Esophagus muscularis mucosa (tissue), 4 donors: ENCODE results near the gene DENND1B. TPM values are rescaled to one million over a fixed set of nuclear protein-coding genes. Genes with fewer than 3 reads are reported as not detected.

Experiments
- DNase-seq: peaks from one replicate; pipeline ENCODE4 v3.0.0-alpha.2; 2017; ENCODE audit errors: extremely low spot score
- H3K27ac ChIP-seq, 4 donors: fragments of 200-600 bp; sonication (generic); replicated peaks in 1 of 4; 1 replicate in 3 of 4; 2 replicates in 1 of 4; pipeline ENCODE4 v1.5.1; 2016 to 2019; ENCODE audit warnings: mild to moderate bottlenecking in 1 of 4
- H3K27me3 ChIP-seq, 4 donors: fragments of 200-600 bp; sonication (generic); one replicate each; pipeline versions ENCODE4 v1.5.1 to v1.6.0; 2016 to 2019
- H3K36me3 ChIP-seq, 4 donors: fragments of 200-600 bp; sonication (generic); one replicate each; pipeline ENCODE4 v1.5.1; 2016 to 2019
- H3K4me1 ChIP-seq, 4 donors: fragments of 200-600 bp; sonication (generic); one replicate each; pipeline ENCODE4 v1.5.1; 2016 to 2019
- H3K4me3 ChIP-seq, 4 donors: fragments of 200-600 bp; sonication (generic); 1 replicate in 2 of 4; 2 replicates in 2 of 4; pipeline ENCODE4 v1.5.1; 2016 to 2019; ENCODE audit warnings: mild to moderate bottlenecking in 4 of 4, moderate library complexity in 1 of 4
- H3K9me3 ChIP-seq, 4 donors: fragments of 200-600 bp; sonication (generic); 1 replicate in 3 of 4; 2 replicates in 1 of 4; pipeline ENCODE4 v1.5.1; 2016 to 2019
- CTCF ChIP-seq, 3 experiments: fragments of 200-600 bp in 2 of 3; fragments of 450-650 bp in 1 of 3; sonication (generic) in 2 of 3; IDR thresholded peaks; one replicate each; pipeline ENCODE4 v1.5.1; 2017 to 2019; ENCODE audit warnings: antibody characterized with exemption in 3 of 3, mild to moderate bottlenecking in 2 of 3, moderate library complexity in 1 of 3
- EP300 ChIP-seq: sonication (generic); formaldehyde crosslinking; IDR thresholded peaks from one replicate; pipeline ENCODE4 v1.6.1; 2017; ENCODE audit warnings: antibody characterized with exemption
- POLR2A ChIP-seq: fragments of 450-650 bp; IDR thresholded peaks from one replicate; pipeline ENCODE4 v1.6.1; 2017; ENCODE audit warnings: antibody characterized with exemption, moderate library complexity, mild to moderate bottlenecking, low read depth
- POLR2AphosphoS5 ChIP-seq, 2 donors: sonication (generic); formaldehyde crosslinking; IDR thresholded peaks; one replicate each; pipeline ENCODE4 v1.6.1; 2017; ENCODE audit warnings: antibody characterized with exemption in 2 of 2
- WGBS: methylation state at CpG from one replicate; pipeline ENCODE4 v1.1.5; 2018; 5-methylcytosine and 5-hydroxymethylcytosine counted together
- intact Hi-C: fragments of 100-400 bp; cut with DNase I; formaldehyde crosslinking; loops from one replicate; pipeline ENCODE4 v1.15.1; 2023
- total RNA-seq, 4 donors: library from RNA; depleted of rRNA; stranded (reverse); fragments of >200 nt; gene quantifications; one replicate each; pipeline versions ENCODE4 v1.1.0 to v1.2.1, GENCODE V29; 2016

Gene DENND1B
- total RNA-seq, 4 donors from 2014 or later, result 6.4 to 11.3 (median 9.1) TPM

- peaks cover 0 to 14% (median 6%) of the 10 kb centered on the region in 4 donors for H3K4me1 ChIP-seq
- no peak overlapping the region for H3K4me3 ChIP-seq
- no peaks in the 10 kb centered on the region for H3K9me3 ChIP-seq
- intact Hi-C loops, result no loop called here
- H3K36me3 ChIP-seq, result no peaks in the 10 kb centered on the region
- no peaks in the 10 kb centered on the region for H3K27me3 ChIP-seq
- H3K27ac ChIP-seq, result no peak overlapping the region
- TF ChIP-seq CTCF (IDR thresholded peaks at IDR 0.05), result no peak
- TF ChIP-seq POLR2A, result no peak
- no peak for TF ChIP-seq EP300
- no peak for TF ChIP-seq POLR2AphosphoS5 (IDR thresholded peaks at IDR 0.05)
- no peak for DNase-seq
- WGBS, result 84% methylated on average over 9 of the region's 9 CpGs
Measured at GRCh38 chr1:197468543-197469175, 306.6 kb downstream of the DENND1B start.

GRCh38 chr1:197467881-197468280, 307.4 kb downstream of the DENND1B start:
- TF ChIP-seq CTCF (IDR thresholded peaks at IDR 0.05) (no peak), POLR2AphosphoS5 (IDR thresholded peaks at IDR 0.05) (no peak), EP300 (no peak), POLR2A (no peak)
- Histone ChIP-seq H3K9me3 (no peaks in the 10 kb centered on the region), H3K36me3 (no peaks in the 10 kb centered on the region), H3K4me3 (no peak overlapping the region), H3K27ac (no peak overlapping the region), H3K27me3 (no peaks in the 10 kb centered on the region), H3K4me1 (peaks cover 0 to 16% (median 7%) of the 10 kb centered on the region in 4 donors)
- intact Hi-C loops, result no loop called here
- whole genome bisulfite sequencing, result 90% methylated on average over 1 of the region's 1 CpG
- DNase-seq, result no peak

- 82% methylated on average over 3 of the region's 3 CpGs for WGBS
- H3K4me3 ChIP-seq, result no peak overlapping the region
Measured at GRCh38 chr1:197466813-197467212, 308.5 kb downstream of the DENND1B start.

GRCh38 chr1:197465528-197466327, 309.6 kb downstream of the DENND1B start:
- Histone ChIP-seq H3K27me3 (no peaks in the 10 kb centered on the region), H3K9me3 (no peaks in the 10 kb centered on the region), H3K4me3 (no peak overlapping the region), H3K36me3 (no peaks in the 10 kb centered on the region), H3K4me1 (peaks cover 0 to 16% (median 4%) of the 10 kb centered on the region in 4 donors), H3K27ac (no peak overlapping the region)
- DNase-seq, result no peak
- 95% methylated on average over 3 of the region's 3 CpGs for WGBS
- TF ChIP-seq EP300 (no peak), POLR2AphosphoS5 (IDR thresholded peaks at IDR 0.05) (no peak), POLR2A (no peak), CTCF (IDR thresholded peaks at IDR 0.05) (no peak)
- intact Hi-C loops, result no loop called here

More at GRCh38 chr1:197466813-197467212, 308.5 kb downstream of the DENND1B start:
- Histone ChIP-seq H3K27ac (no peak overlapping the region), H3K27me3 (no peaks in the 10 kb centered on the region), H3K36me3 (no peaks in the 10 kb centered on the region), H3K9me3 (no peaks in the 10 kb centered on the region), H3K4me1 (peaks cover 0 to 16% (median 7%) of the 10 kb centered on the region in 4 donors)
- DNase-seq, result no peak
- TF ChIP-seq POLR2AphosphoS5 (IDR thresholded peaks at IDR 0.05), result no peak
- intact Hi-C loops, result no loop called here

- Histone ChIP-seq H3K9me3 (no peaks in the 10 kb centered on the region), H3K4me3 (no peak overlapping the region), H3K27ac (peak overlapping the region; percentile 20 to 69 (median 44)), H3K27me3 (no peaks in the 10 kb centered on the region), H3K36me3 (no peaks in the 10 kb centered on the region), H3K4me1 (peaks cover 0 to 16% (median 4%) of the 10 kb centered on the region in 4 donors)
- no peak for DNase-seq
- WGBS, result 16% methylated on average over 7 of the region's 7 CpGs
- TF ChIP-seq CTCF (IDR thresholded peaks at IDR 0.05) (no peak), POLR2AphosphoS5 (IDR thresholded peaks at IDR 0.05) (peak; percentile 41 to 75)
- intact Hi-C loops, result no loop called here
Measured at GRCh38 chr1:197464044-197464443, 311.2 kb downstream of the DENND1B start.
